Kidney glomerular epithelial cell (primary cell): Measurements from ENCODE around the gene PIK3CD.
"Not testable (repeated sequence)": the region's sequence is repeated elsewhere in the genome, so short reads cannot be mapped to it uniquely, and the experiment has no call there.

Experiments
- DNase-seq: peaks from one replicate; lab custom pipeline; 2025; lab: John Stamatoyannopoulos, UW

PIK3CD gene

DNA sequence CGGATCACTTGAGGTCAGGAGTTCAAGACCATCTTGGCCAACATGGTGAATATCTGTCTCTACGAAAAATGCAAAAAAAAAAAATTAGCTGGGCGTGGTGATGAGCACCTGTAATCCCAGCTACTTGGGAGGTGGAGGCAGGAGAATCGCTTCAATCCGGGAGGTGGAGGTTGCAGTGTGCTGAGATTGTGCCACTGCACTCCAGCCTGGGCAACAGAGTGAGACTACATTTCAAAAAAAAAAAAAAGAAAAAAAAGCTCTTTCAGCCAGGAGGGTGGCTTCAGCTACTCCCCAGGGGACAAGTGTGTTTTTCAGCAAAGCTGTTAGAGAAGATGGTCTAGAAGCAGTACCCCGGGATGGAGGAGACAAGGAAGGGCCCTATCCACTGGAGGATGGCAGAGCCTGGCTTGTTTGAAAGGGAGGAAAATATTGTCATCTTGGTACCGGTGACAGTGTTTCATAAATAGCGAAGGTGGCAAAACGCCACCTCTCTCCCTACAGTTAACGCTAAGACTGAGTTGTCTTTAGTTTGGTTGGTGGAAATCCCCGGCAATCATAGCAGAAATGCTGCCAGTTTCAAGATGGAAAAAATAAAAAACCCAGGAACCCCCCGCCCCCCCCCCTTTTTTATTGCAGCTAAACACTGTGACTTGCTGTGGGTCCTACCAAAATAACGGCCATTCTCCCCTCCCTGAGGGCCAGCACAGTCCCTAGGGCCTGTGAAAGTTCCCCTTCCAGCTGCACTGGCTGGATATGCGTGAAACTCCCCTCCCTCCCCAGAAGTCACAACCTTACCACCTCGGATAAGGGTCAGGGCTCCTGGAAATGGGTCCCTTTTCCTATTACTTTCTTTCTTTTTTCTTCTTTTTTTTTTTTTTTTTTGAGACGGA is 3.5 kb downstream of the PIK3CD start:
- no peak for DNase-seq

DNA sequence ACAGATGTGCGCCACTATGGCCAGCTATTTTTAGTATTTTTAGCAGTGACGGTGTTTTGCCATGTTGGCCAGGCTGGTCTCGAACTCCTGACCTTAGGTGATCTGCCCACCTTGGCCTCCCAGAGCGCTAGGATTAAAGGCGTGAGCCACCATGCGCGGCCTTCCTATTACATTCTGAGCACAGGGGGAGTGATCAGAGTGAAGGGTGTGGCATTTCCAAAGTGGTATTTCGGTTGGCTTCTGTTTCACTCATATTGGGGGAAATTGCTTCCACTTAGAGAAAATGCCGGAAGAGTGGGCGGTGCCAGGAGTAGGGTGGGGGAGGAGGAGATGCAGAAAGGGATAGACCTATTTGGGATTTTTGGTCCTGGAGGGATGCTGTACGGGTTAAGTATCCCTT is 4.3 kb downstream of the PIK3CD start:
- no peak for DNase-seq

DNA sequence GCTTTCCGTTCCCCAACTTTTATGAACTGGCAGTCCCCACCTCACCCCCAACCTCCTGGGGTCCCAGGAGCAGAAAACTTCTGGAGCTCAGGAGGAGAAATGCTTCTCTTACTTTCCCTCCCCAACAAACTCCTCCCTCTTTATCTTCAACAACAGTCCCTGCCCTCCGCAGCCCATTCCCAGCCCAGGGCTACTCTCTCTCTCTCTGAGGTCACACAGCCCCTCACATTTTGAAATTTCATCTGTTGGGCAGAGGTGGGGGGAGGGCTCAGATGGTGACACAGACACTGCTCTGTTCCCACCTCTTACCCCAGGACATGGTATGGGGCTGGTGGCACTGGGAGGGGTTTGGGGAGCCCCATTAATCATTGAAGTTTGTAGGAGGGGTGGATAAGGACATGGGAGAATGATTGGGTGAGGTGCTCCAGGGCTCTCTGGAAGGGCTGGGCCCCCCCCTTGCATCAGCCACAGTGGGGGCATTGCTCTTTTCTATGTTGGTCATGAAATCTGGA is 6.0 kb downstream of the PIK3CD start:
- no peak for DNase-seq

GRCh38 chr1:9658199-9658598 is 6.7 kb downstream of the PIK3CD start:
- DNase-seq: no peak

GRCh38 chr1:9659328-9659727 is 7.8 kb downstream of the PIK3CD start:
- peak; percentile 32 for DNase-seq

- no peak for DNase-seq
These were observed 11.7 kb downstream of the PIK3CD start for GRCh38 chr1:9663257-9663656.

GRCh38 chr1:9665193-9665592 is 13.7 kb downstream of the PIK3CD start:
- no peak for DNase-seq

DNA sequence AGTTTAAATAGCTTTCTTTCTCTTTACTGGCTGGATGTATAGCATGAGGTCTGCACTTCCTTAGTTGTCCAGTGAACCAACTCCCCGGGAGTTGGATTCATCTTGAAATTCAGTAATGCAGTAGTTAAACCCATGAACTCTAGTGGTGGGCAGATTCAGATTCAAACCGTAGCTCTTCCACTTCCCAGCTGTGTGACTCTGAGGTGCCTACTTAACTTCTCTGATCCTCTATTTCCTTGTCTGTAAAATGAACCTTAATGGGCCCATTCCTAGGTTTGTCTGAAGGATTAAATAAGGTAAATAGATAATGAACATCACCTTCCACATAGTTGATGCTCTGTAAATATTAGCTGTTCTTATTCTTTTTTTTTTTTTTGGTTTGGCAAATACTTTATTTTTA is 16.5 kb downstream of the PIK3CD start:
- no peak for DNase-seq

DNA sequence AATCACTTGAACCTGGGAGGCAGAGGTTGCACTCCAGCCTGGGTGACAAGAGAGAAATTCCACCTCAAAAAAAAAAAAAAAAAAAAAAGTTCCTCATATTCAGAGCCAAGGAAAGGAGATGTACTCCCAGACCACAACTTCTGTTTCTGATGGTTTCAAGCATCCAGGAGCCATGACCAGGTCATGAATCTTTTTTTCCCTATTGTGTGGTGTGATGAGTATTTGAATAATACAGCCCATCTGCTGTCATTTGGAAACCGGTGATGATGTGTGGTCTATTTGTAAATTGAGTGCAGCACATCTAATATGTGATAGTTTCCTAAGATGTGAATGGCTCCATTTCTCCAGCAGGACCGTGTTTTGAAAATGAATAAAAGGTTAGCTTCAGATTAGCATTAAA is 18.6 kb downstream of the PIK3CD start:
- DNase-seq: no peak

GRCh38 chr1:9671377-9672140 is 20.0 kb downstream of the PIK3CD start:
- DNase-seq: peak; percentile 97

GRCh38 chr1:9672444-9672843 is 20.9 kb downstream of the PIK3CD start:
- DNase-seq: no peak

DNA sequence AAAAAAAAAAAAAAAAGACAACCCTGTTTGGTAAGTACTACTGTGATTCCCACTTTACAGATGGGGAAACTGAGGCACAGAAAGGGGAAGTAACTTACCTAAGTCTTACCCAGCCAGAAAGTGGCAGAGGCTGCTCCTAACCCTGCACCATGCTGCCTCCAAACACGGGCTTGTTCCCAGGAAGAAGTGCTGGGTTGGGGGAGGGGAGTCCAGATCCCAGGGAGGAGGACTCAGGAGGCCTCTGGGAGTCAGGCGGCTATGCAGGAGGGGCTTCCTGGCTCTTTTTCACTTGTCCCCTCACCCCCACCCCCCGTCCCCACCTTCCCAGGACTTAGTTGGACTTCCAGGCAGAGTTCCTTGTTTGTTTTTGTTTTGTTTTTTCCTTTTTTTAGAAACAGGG is 23.9 kb downstream of the PIK3CD start:
- no peak for DNase-seq

DNA sequence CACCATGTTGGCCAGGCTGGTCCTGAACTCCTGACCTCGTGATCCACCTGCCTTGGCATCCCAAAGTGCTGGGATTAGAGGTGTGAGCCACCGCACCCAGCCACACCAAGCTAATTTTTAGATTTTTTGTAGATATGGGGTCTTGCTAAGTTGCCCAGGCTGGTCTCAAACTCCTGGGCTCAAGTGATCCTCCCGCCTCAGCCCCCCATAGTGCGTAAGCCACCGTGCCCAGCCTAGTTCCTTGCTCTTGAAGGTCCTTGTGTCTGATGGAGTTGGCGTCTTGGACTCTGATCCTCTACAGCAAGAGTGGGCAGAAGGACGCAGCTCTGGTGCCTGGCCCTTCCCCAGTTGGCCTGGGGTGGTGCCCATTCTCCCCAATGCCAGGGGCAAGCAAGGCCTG is 24.6 kb downstream of the PIK3CD start:
- DNase-seq: not testable (repeated sequence)

DNA sequence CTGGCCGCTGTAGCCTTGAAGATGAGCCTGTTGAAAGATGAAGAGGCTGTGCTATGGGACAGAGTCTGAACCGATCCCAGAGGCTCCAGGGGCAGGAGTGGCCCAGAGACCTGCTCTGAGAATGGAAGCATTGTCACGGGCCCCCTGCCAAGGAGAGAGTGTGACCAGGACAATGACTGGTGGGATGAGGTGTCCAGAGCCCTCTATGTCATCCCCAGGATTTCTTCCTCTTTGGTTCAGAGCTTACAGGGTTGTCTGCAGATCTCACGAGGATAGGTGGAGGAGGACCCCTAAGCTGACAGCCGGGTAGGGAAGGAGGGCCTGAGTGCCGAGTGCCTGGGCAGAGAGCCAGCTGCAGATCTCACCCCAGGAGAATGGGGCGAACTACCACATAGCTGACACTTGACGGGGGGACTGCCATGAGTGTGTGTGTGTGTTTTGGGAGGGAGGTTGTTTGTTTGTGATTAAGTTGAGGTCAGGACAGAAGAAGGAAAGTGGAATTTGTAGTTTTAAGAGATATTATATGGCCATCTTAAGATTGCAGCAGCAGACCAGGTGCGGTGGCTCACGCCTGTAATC is 25.4 kb downstream of the PIK3CD start:
- no peak for DNase-seq

DNA sequence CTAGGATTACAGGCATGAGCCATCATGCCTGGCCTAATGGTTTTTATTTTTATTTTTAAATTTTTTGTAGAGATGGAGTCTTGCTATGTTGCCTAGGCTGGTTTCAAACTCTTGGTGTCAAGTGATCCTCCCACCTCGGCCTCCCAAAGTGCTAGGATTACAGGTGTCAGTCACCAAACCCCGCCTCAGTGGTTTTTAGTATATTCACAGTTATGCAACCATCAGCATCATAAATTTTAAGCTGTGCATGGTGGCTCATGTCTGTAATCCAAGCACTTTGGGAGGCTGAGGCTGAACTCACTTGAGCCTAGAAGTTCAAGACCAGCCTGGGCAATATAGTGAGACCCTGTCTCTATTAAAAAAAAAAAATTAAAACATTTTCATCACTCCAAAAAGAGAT is 28.6 kb downstream of the PIK3CD start:
- DNase-seq: no peak

DNA sequence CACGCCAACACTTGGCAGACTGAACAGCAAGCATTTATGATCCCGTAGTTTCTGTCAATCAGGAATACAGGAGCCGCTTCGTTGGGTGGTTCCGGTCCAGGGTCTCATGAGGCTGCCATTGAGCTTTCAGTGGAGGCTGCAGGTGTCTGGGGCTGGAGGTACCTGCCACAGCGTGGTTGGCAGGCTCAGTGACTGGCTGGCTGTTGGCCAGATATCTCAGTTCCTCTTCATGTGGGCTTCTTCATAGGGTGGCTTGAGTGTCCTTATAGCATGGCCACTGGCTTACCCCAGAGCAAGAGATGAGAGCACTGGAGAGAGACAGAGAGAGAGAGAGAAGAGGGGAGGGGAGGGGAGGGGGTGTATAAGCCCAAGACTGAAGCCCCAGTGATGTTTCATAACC is 29.3 kb downstream of the PIK3CD start:
- DNase-seq: no peak

DNA sequence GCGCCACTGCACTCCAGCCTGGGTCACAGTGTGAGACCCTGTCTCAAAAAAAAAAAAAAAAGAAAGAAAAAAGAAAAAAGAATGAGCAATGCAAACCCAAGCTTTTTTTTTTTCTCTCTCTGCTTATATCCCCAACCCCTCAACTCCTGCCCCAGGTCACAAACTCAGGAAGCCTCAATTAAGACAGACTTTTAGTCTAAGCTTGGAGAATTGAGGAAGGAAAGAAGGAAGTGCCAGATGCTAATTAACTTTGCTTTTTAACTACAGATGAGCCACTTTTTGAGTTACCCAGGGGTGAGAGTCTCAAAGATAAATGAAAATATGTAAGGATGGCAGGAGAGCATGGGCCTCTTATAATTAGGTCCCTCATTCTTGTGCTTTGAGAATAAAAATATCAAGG is 33.3 kb downstream of the PIK3CD start:
- no peak for DNase-seq

DNA sequence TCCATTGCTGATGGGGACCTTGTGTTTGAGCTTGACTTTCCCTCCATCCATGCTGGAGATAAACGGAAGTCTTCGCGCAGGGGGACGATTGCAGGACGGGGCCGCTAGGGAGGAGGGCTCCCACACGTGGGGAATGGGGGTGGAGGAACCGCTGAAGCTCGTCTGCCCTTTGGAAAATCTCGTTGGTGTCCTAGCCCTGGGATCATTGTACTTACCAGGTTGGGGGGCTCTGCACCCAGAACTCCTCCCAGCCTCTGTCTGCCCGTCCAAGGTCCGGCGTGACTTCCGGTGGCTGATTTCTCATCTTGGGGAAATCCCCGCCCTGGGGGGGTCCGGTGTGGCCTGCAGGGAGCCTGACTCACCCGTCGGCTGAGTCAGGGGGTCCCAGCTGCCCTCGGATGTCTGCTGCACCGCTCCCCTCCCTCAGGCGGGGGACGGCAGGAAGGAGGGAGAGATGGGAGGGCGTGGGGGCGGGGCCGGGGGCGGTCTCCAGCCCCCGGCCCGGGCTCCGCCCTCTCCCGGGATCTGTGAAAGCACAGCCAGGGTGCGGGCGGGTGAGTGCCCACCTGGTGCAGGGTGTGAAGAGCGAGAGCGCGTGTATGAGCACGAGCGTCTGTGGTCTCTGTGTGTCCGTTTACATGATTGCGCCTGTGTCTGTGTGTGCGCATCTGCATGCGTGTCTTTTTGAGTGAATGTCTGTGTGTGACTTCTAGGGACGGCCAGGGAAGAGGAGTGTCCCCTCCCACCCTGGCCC is 35.8 kb downstream of the PIK3CD start:
- DNase-seq: peak; percentile 79

- DNase-seq: no peak
These were observed 36.5 kb downstream of the PIK3CD start for GRCh38 chr1:9687874-9688582.

GRCh38 chr1:9688599-9688998 is 37.1 kb downstream of the PIK3CD start:
- DNase-seq: no peak

GRCh38 chr1:9689011-9689706 is 37.6 kb downstream of the PIK3CD start:
- peak; percentile 62 for DNase-seq
